ENCODE data around the gene GRIN1. TPM values are rescaled to one million over a fixed set of nuclear protein-coding genes. Genes with fewer than 3 reads are reported as not detected.

Gene GRIN1
- total and polyA plus RNA-seq, 4 donors: 0.06 to 0.51 (median 0.34) TPM

- WGBS, 2 donors: 78 to 90% methylated on average over 20 to 21 of the region's 21 CpGs
- Histone ChIP-seq H3K9me3 (ENCODE audit: control insufficient read depth in 4 of 4, insufficient read depth in 3 of 4, low read length in 3 of 4) (no peaks in the 10 kb centered on the region), H3K27ac (ENCODE audit: low read depth in 1 of 2, low read length in 1 of 2) (no peak overlapping the region), H3K4me3 (no peak overlapping the region), H3K36me3 (ENCODE audit: control insufficient read depth in 4 of 4, insufficient read depth in 4 of 4, low read length in 4 of 4) (peaks cover 0 to 10% (median 0%) of the 10 kb centered on the region in 4 donors), H3K9ac (ENCODE audit: insufficient read depth in 1 of 2, low read length in 2 of 2) (no peak overlapping the region), H3K27me3 (ENCODE audit: control insufficient read depth in 3 of 3, insufficient read depth in 3 of 3, low read length in 2 of 3) (no peaks in the 10 kb centered on the region), H3K4me1 (ENCODE audit: control insufficient read depth in 5 of 5, insufficient read depth in 5 of 5, low read length in 5 of 5) (peaks cover 0 to 19% (median 13%) of the 10 kb centered on the region in 5 donors)
- TF ChIP-seq CTCF (IDR thresholded peaks at IDR 0.05; ENCODE audit: control extremely low read depth, extremely low read depth): no peak
- ATAC-seq (ENCODE audit: insufficient read depth, low FRiP score) (no peak), DNase-seq (no peak)
Observed at GRCh38 chr9:137195525-137196220, 56.7 kb downstream of the GRIN1 start.

- no peak for DNase-seq
- no peaks in the 10 kb centered on the region for H3K27me3 ChIP-seq (ENCODE audit: control insufficient read depth in 3 of 3, insufficient read depth in 3 of 3, low read length in 2 of 3)
- H3K9me3 ChIP-seq (ENCODE audit: control insufficient read depth in 4 of 4, insufficient read depth in 3 of 4, low read length in 3 of 4): no peaks in the 10 kb centered on the region
- no peak overlapping the region for H3K9ac ChIP-seq (ENCODE audit: insufficient read depth in 1 of 2, low read length in 2 of 2)
- no peaks in the 10 kb centered on the region for H3K36me3 ChIP-seq (ENCODE audit: control insufficient read depth in 4 of 4, insufficient read depth in 4 of 4, low read length in 4 of 4)
- ATAC-seq (ENCODE audit: insufficient read depth, low FRiP score): no peak
- peak overlapping the region in 1 of 2 donors; percentile 89 for H3K27ac ChIP-seq (ENCODE audit: low read depth in 1 of 2, low read length in 1 of 2)
- TF ChIP-seq CTCF (IDR thresholded peaks at IDR 0.05; ENCODE audit: control extremely low read depth, extremely low read depth): no peak
- no peak overlapping the region for H3K4me3 ChIP-seq
- peaks cover 0 to 23% (median 17%) of the 10 kb centered on the region in 5 donors for H3K4me1 ChIP-seq (ENCODE audit: control insufficient read depth in 5 of 5, insufficient read depth in 5 of 5, low read length in 5 of 5)
- WGBS, 2 donors: 77 to 91% methylated on average over 19 of the region's 19 CpGs
Observed at GRCh38 chr9:137198051-137198901, 59.3 kb downstream of the GRIN1 start.

- no peak for ATAC-seq (ENCODE audit: insufficient read depth, low FRiP score)
- Histone ChIP-seq H3K4me1 (ENCODE audit: control insufficient read depth in 5 of 5, insufficient read depth in 5 of 5, low read length in 5 of 5) (peaks cover 0 to 28% (median 19%) of the 10 kb centered on the region in 5 donors), H3K36me3 (ENCODE audit: control insufficient read depth in 4 of 4, insufficient read depth in 4 of 4, low read length in 4 of 4) (peaks cover 0 to 2% (median under 1%) of the 10 kb centered on the region in 4 donors), H3K4me3 (no peak overlapping the region), H3K27me3 (ENCODE audit: control insufficient read depth in 3 of 3, insufficient read depth in 3 of 3, low read length in 2 of 3) (no peaks in the 10 kb centered on the region), H3K9me3 (ENCODE audit: control insufficient read depth in 4 of 4, insufficient read depth in 3 of 4, low read length in 3 of 4) (no peaks in the 10 kb centered on the region), H3K27ac (ENCODE audit: low read depth in 1 of 2, low read length in 1 of 2) (peak overlapping the region; percentile 21 to 89), H3K9ac (ENCODE audit: insufficient read depth in 1 of 2, low read length in 2 of 2) (no peak overlapping the region)
- 72 to 86% methylated on average over 11 of the region's 11 CpGs for WGBS, 2 donors
- DNase-seq: no peak
- no peak for TF ChIP-seq CTCF (IDR thresholded peaks at IDR 0.05; ENCODE audit: control extremely low read depth, extremely low read depth)
Observed at GRCh38 chr9:137198902-137199283, 59.9 kb downstream of the GRIN1 start.
